Stomach smooth muscle (tissue), 2 donors: ENCODE data around the gene GJD3.
"Not testable (repeated sequence)": the region's sequence is repeated elsewhere in the genome, so short reads cannot be mapped to it uniquely, and the experiment has no call there.

Source experiments
- H3K27ac ChIP-seq: one replicate; pipeline ENCODE4 v1.7.0; 2013; ENCODE audit warnings: mild to moderate bottlenecking, low read length, inconsistent platforms
- H3K27me3 ChIP-seq, 2 donors: one replicate each; pipeline ENCODE4 v1.7.0; 2013; ENCODE audit warnings: low read length in 2 of 2; ENCODE audit not compliant: insufficient read depth in 2 of 2, control insufficient read depth in 1 of 2
- H3K36me3 ChIP-seq, 2 donors: one replicate each; pipeline ENCODE4 v1.7.0; 2013; ENCODE audit warnings: low read length in 2 of 2; ENCODE audit not compliant: control insufficient read depth in 2 of 2, insufficient read depth in 2 of 2
- H3K4me1 ChIP-seq: one replicate; pipeline ENCODE4 v1.7.0; 2013; ENCODE audit warnings: low read length; ENCODE audit not compliant: control insufficient read depth, insufficient read depth
- H3K4me3 ChIP-seq, 2 donors: one replicate each; pipeline ENCODE4 v1.7.0; 2013; ENCODE audit warnings: low read length in 2 of 2
- H3K9ac ChIP-seq, 2 donors: one replicate each; pipeline ENCODE4 v1.7.0; 2013; ENCODE audit warnings: low read length in 2 of 2, mild to moderate bottlenecking in 1 of 2
- H3K9me3 ChIP-seq, 2 donors: one replicate each; pipeline ENCODE4 v1.7.0; 2013; ENCODE audit warnings: low read length in 2 of 2; ENCODE audit not compliant: control insufficient read depth in 2 of 2
- donor health status: healthy.
- donor health status: Pancreatic carcinoma.

GJD3 gene

GRCh38 chr17:40364121-40364861, at the start of gene GJD3:
Gene GJD3, minus strand, starts transcription at chr17:40364737. Its CDS starts 922 bp downstream, at chr17:40363815.
- peak within 1 kb of the TSS; percentile 59 to 77 for H3K4me3 ChIP-seq
- H3K27me3 ChIP-seq, result no peaks in the 10 kb centered on the region
- H3K27ac ChIP-seq, result no peak within 1 kb of the TSS
- no peaks in the 10 kb centered on the region for H3K9me3 ChIP-seq
- H3K36me3 ChIP-seq, result no peaks in the 10 kb centered on the region
- H3K9ac ChIP-seq, result no peak within 1 kb of the TSS
- H3K4me1 ChIP-seq, result peaks cover 23% of the 10 kb centered on the region

GRCh38 chr17:40414312-40414711, 49.8 kb upstream of the GJD3 start:
- not testable (repeated sequence) for H3K36me3 ChIP-seq, H3K4me3 ChIP-seq, H3K9me3 ChIP-seq, H3K9ac ChIP-seq, H3K27me3 ChIP-seq, H3K27ac ChIP-seq
- peaks cover 12% of the 10 kb centered on the region for H3K4me1 ChIP-seq

- Histone ChIP-seq H3K4me3 (no peak overlapping the region), H3K4me1 (peaks cover 6% of the 10 kb centered on the region), H3K36me3 (no peaks in the 10 kb centered on the region), H3K27me3 (no peaks in the 10 kb centered on the region), H3K27ac (no peak overlapping the region), H3K9me3 (no peaks in the 10 kb centered on the region), H3K9ac (no peak overlapping the region)
These were observed 48.3 kb upstream of the GJD3 start for GRCh38 chr17:40412880-40413279.

- Histone ChIP-seq H3K9me3 (no peaks in the 10 kb centered on the region), H3K36me3 (no peaks in the 10 kb centered on the region), H3K4me3 (no peak overlapping the region), H3K27me3 (no peaks in the 10 kb centered on the region), H3K27ac (no peak overlapping the region), H3K9ac (no peak overlapping the region), H3K4me1 (no peaks in the 10 kb centered on the region)
These were observed 47.3 kb upstream of the GJD3 start for GRCh38 chr17:40411821-40412220.

GRCh38 chr17:40410082-40410481, 45.5 kb upstream of the GJD3 start:
- H3K4me3 ChIP-seq, result no peak overlapping the region
- no peaks in the 10 kb centered on the region for H3K27me3 ChIP-seq
- no peaks in the 10 kb centered on the region for H3K9me3 ChIP-seq
- H3K36me3 ChIP-seq, result no peaks in the 10 kb centered on the region
- H3K4me1 ChIP-seq, result no peaks in the 10 kb centered on the region
- H3K27ac ChIP-seq, result no peak overlapping the region
- H3K9ac ChIP-seq, result no peak overlapping the region

- not testable (repeated sequence) for H3K27ac ChIP-seq, H3K9ac ChIP-seq, H3K4me1 ChIP-seq, H3K4me3 ChIP-seq, H3K36me3 ChIP-seq, H3K9me3 ChIP-seq, H3K27me3 ChIP-seq
These were observed 45.0 kb upstream of the GJD3 start for GRCh38 chr17:40409540-40409939.

- no peak overlapping the region for H3K9ac ChIP-seq
- no peaks in the 10 kb centered on the region for H3K4me1 ChIP-seq
- H3K4me3 ChIP-seq, result no peak overlapping the region
- no peaks in the 10 kb centered on the region for H3K27me3 ChIP-seq
- no peaks in the 10 kb centered on the region for H3K9me3 ChIP-seq
- H3K27ac ChIP-seq, result no peak overlapping the region
- no peaks in the 10 kb centered on the region for H3K36me3 ChIP-seq
These were observed 42.9 kb upstream of the GJD3 start for GRCh38 chr17:40407460-40407859.

- Histone ChIP-seq H3K9ac (no peak overlapping the region), H3K4me1 (no peaks in the 10 kb centered on the region), H3K36me3 (no peaks in the 10 kb centered on the region), H3K4me3 (no peak overlapping the region), H3K9me3 (no peaks in the 10 kb centered on the region), H3K27me3 (no peaks in the 10 kb centered on the region), H3K27ac (no peak overlapping the region)
These were observed 39.5 kb upstream of the GJD3 start for GRCh38 chr17:40404003-40404402.

- Histone ChIP-seq H3K27ac (no peak overlapping the region), H3K36me3 (no peaks in the 10 kb centered on the region)
These were observed 38.1 kb upstream of the GJD3 start for GRCh38 chr17:40402668-40403067.

GRCh38 chr17:40399185-40399584, 34.6 kb upstream of the GJD3 start:
- Histone ChIP-seq H3K9ac (no peak overlapping the region), H3K27ac (no peak overlapping the region), H3K36me3 (no peaks in the 10 kb centered on the region), H3K4me1 (no peaks in the 10 kb centered on the region), H3K27me3 (no peaks in the 10 kb centered on the region), H3K4me3 (no peak overlapping the region), H3K9me3 (no peaks in the 10 kb centered on the region)

More at GRCh38 chr17:40402668-40403067, 38.1 kb upstream of the GJD3 start:
- H3K9me3 ChIP-seq, result no peaks in the 10 kb centered on the region
- no peaks in the 10 kb centered on the region for H3K27me3 ChIP-seq
- no peak overlapping the region for H3K4me3 ChIP-seq
- no peaks in the 10 kb centered on the region for H3K4me1 ChIP-seq
- H3K9ac ChIP-seq, result no peak overlapping the region

GRCh38 chr17:40386555-40386954, 22.0 kb upstream of the GJD3 start:
- not testable (repeated sequence) for H3K4me1 ChIP-seq, H3K4me3 ChIP-seq, H3K9ac ChIP-seq, H3K9me3 ChIP-seq, H3K27me3 ChIP-seq, H3K36me3 ChIP-seq, H3K27ac ChIP-seq
